ENCODE results near the gene FHL2. TPM values are rescaled to one million over a fixed set of nuclear protein-coding genes. Genes with fewer than 3 reads are reported as not detected.
A peak's percentile ranks its signal among the peaks of the same experiment; 100 is the strongest.

Gene FHL2
- total RNA-seq, 6 experiments from 2014 or later, result 4.2 to 36.6 (median 12.0) TPM

- Histone ChIP-seq H3K4me3 (no peak overlapping the region), H3K27ac (no peak overlapping the region), H3K27me3 (no peaks in the 10 kb centered on the region), H3K4me1 (peaks cover 0 to 7% (median 0%) of the 10 kb centered on the region in 4 donors), H3K9me3 (no peaks in the 10 kb centered on the region), H3K36me3 (no peaks in the 10 kb centered on the region)
- WGBS (ENCODE audit: insufficient coverage, low coverage, low lambda C conversion rate, missing lambda C conversion rate), result 90% methylated on average over 5 of the region's 7 CpGs
- no peak for TF ChIP-seq POLR2A (IDR thresholded peaks at IDR 0.05)
- TF ChIP-seq CTCF (IDR thresholded peaks at IDR 0.05), result no peak
- ATAC-seq, result no peak
- no peak for DNase-seq
- intact Hi-C loops (cut with DNase I), result no loop called here
Measured at GRCh38 chr2:105395691-105396090, 3.2 kb downstream of the FHL2 start.

GRCh38 chr2:105394951-105395611 lies 3.8 kb downstream of the FHL2 start:
- WGBS (ENCODE audit: insufficient coverage, low coverage, low lambda C conversion rate, missing lambda C conversion rate), result 66% methylated on average over 8 of the region's 12 CpGs
- H3K27ac ChIP-seq, result no peak overlapping the region

GRCh38 chr2:105393373-105394055 lies 5.3 kb downstream of the FHL2 start:
- ATAC-seq, result no peak
- Histone ChIP-seq H3K36me3 (no peaks in the 10 kb centered on the region), H3K27ac (no peak overlapping the region), H3K9me3 (no peaks in the 10 kb centered on the region), H3K4me3 (no peak overlapping the region), H3K27me3 (no peaks in the 10 kb centered on the region), H3K4me1 (peaks cover 0 to 6% (median 0%) of the 10 kb centered on the region in 4 donors)
- intact Hi-C loops (cut with DNase I), result no loop called here
- WGBS (ENCODE audit: insufficient coverage, low coverage, low lambda C conversion rate, missing lambda C conversion rate), result 73% methylated on average over 10 of the region's 13 CpGs
- no peak for DNase-seq
- TF ChIP-seq CTCF (IDR thresholded peaks at IDR 0.05) (no peak), POLR2A (IDR thresholded peaks at IDR 0.05) (no peak)

More at GRCh38 chr2:105394951-105395611, 3.8 kb downstream of the FHL2 start:
- TF ChIP-seq POLR2A (IDR thresholded peaks at IDR 0.05) (no peak), CTCF (IDR thresholded peaks at IDR 0.05) (no peak)
- H3K4me3 ChIP-seq, result no peak overlapping the region
- no peaks in the 10 kb centered on the region for H3K36me3 ChIP-seq
- intact Hi-C loops (cut with DNase I), result no loop called here
- peak in 1 of 4 donors; percentile 24 for ATAC-seq
- H3K27me3 ChIP-seq, result no peaks in the 10 kb centered on the region
- H3K9me3 ChIP-seq, result no peaks in the 10 kb centered on the region
- no peak for DNase-seq
- peaks cover 0 to 7% (median 0%) of the 10 kb centered on the region in 4 donors for H3K4me1 ChIP-seq

GRCh38 chr2:105391763-105392662 lies 6.8 kb downstream of the FHL2 start:
- no peaks in the 10 kb centered on the region for H3K4me1 ChIP-seq
- no peaks in the 10 kb centered on the region for H3K36me3 ChIP-seq
- no peaks in the 10 kb centered on the region for H3K9me3 ChIP-seq
- H3K27ac ChIP-seq, result no peak overlapping the region
- ATAC-seq (no peak), DNase-seq (no peak)
- no peak overlapping the region for H3K4me3 ChIP-seq
- intact Hi-C loops (cut with DNase I), result no loop called here
- H3K27me3 ChIP-seq, result no peaks in the 10 kb centered on the region
- TF ChIP-seq CTCF (IDR thresholded peaks at IDR 0.05), result no peak
- WGBS (ENCODE audit: insufficient coverage, low coverage, low lambda C conversion rate, missing lambda C conversion rate), result 85% methylated on average over 8 of the region's 9 CpGs

Data from right lobe of liver (tissue), 6 donors.